IPS-18c (cell line): ENCODE results near the gene FBXO3.

Source experiments
- H3K4me3 ChIP-seq: 2 replicates; pipeline ENCODE4 v1.7.0; 2013; ENCODE audit warnings: low read depth, mild to moderate bottlenecking, low read length, moderate library complexity; ENCODE audit not compliant: insufficient read depth
- H3K9me3 ChIP-seq: one replicate; pipeline ENCODE4 v1.6.1; 2013; ENCODE audit warnings: mild to moderate bottlenecking, low read length, moderate library complexity; ENCODE audit not compliant: control insufficient read depth, insufficient read depth

Gene FBXO3

GRCh38 chr11:33775467-33775807 lies 1.1 kb upstream of the FBXO3 start:
- H3K4me3 ChIP-seq, result no peak overlapping the region
- no peaks in the 10 kb centered on the region for H3K9me3 ChIP-seq

GRCh38 chr11:33774736-33775466 lies 581 bp upstream of the FBXO3 start:
- H3K4me3 ChIP-seq, result peak overlapping the region; percentile 73

GRCh38 chr11:33773404-33773986 lies 825 bp downstream of the FBXO3 start:
- H3K9me3 ChIP-seq, result no peaks in the 10 kb centered on the region
- peak overlapping the region; percentile 81 for H3K4me3 ChIP-seq

More at GRCh38 chr11:33774736-33775466, 581 bp upstream of the FBXO3 start:
- no peaks in the 10 kb centered on the region for H3K9me3 ChIP-seq

GRCh38 chr11:33772870-33773269 lies 1.4 kb downstream of the FBXO3 start:
- H3K4me3 ChIP-seq, result no peak overlapping the region
- H3K9me3 ChIP-seq, result no peaks in the 10 kb centered on the region

- Histone ChIP-seq H3K4me3 (no peak overlapping the region), H3K9me3 (no peaks in the 10 kb centered on the region)
These were observed 2.0 kb downstream of the FBXO3 start for GRCh38 chr11:33772300-33772699.

- Histone ChIP-seq H3K9me3 (no peaks in the 10 kb centered on the region), H3K4me3 (no peak overlapping the region)
These were observed 4.1 kb downstream of the FBXO3 start for GRCh38 chr11:33770236-33770635.

GRCh38 chr11:33769542-33769941 lies 4.8 kb downstream of the FBXO3 start:
- Histone ChIP-seq H3K9me3 (no peaks in the 10 kb centered on the region), H3K4me3 (no peak overlapping the region)

- Histone ChIP-seq H3K4me3 (no peak overlapping the region), H3K9me3 (no peaks in the 10 kb centered on the region)
These were observed 6.7 kb downstream of the FBXO3 start for GRCh38 chr11:33767624-33768023.

- Histone ChIP-seq H3K9me3 (no peaks in the 10 kb centered on the region), H3K4me3 (no peak overlapping the region)
These were observed 8.2 kb downstream of the FBXO3 start for GRCh38 chr11:33766085-33766484.

GRCh38 chr11:33761471-33761870 lies 12.8 kb downstream of the FBXO3 start:
- Histone ChIP-seq H3K9me3 (no peaks in the 10 kb centered on the region), H3K4me3 (no peak overlapping the region)

GRCh38 chr11:33753304-33753967 lies 20.9 kb downstream of the FBXO3 start:
- no peak overlapping the region for H3K4me3 ChIP-seq
- H3K9me3 ChIP-seq, result no peaks in the 10 kb centered on the region

GRCh38 chr11:33751878-33752277 lies 22.4 kb downstream of the FBXO3 start:
- Histone ChIP-seq H3K9me3 (no peaks in the 10 kb centered on the region), H3K4me3 (no peak overlapping the region)

GRCh38 chr11:33747979-33748378 lies 26.3 kb downstream of the FBXO3 start:
- H3K9me3 ChIP-seq, result no peaks in the 10 kb centered on the region
- no peak overlapping the region for H3K4me3 ChIP-seq

GRCh38 chr11:33743291-33743690 lies 31.0 kb downstream of the FBXO3 start:
- H3K4me3 ChIP-seq, result no peak overlapping the region

GRCh38 chr11:33742249-33742851 lies 32.0 kb downstream of the FBXO3 start:
- no peak overlapping the region for H3K4me3 ChIP-seq

More at GRCh38 chr11:33743291-33743690, 31.0 kb downstream of the FBXO3 start:
- H3K9me3 ChIP-seq, result no peaks in the 10 kb centered on the region

GRCh38 chr11:33741806-33742205 lies 32.5 kb downstream of the FBXO3 start:
- no peaks in the 10 kb centered on the region for H3K9me3 ChIP-seq

More at GRCh38 chr11:33742249-33742851, 32.0 kb downstream of the FBXO3 start:
- no peaks in the 10 kb centered on the region for H3K9me3 ChIP-seq

GRCh38 chr11:33737362-33737821 lies 36.9 kb downstream of the FBXO3 start:
- no peaks in the 10 kb centered on the region for H3K9me3 ChIP-seq
- no peak overlapping the region for H3K4me3 ChIP-seq

More at GRCh38 chr11:33741806-33742205, 32.5 kb downstream of the FBXO3 start:
- no peak overlapping the region for H3K4me3 ChIP-seq
